Retina (tissue), 1 donor: ENCODE data around the gene CDYL2.
"Not testable (repeated sequence)": the region's sequence is repeated elsewhere in the genome, so short reads cannot be mapped to it uniquely, and the experiment has no call there.

Experiments
- DNase-seq: peaks from one replicate; pipeline ENCODE4 v3.0.0-alpha.2; 2016

Gene CDYL2

DNA sequence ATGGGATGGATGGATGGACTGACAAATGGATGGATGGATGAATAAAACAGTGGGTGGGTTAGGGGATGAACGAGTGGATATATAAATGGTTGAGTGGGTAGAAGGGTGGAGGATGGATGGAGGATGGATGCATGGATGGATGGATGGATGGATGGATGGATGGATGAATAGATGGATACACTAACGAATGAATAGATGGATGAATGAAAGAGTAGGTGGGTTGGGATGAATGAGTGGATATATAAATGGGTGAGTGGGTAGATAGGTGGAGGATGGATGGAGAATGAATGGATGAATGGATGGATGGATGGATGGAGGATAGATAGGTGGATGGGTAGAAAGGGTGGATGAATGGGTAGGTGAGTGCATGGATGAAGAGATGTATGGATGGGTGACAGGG is 62.1 kb downstream of the CDYL2 start:
- no peak for DNase-seq

- no peak for DNase-seq
These were observed 62.7 kb downstream of the CDYL2 start for GRCh38 chr16:80741724-80742123.

- no peak for DNase-seq
These were observed 64.9 kb downstream of the CDYL2 start for GRCh38 chr16:80739523-80739922.

DNA sequence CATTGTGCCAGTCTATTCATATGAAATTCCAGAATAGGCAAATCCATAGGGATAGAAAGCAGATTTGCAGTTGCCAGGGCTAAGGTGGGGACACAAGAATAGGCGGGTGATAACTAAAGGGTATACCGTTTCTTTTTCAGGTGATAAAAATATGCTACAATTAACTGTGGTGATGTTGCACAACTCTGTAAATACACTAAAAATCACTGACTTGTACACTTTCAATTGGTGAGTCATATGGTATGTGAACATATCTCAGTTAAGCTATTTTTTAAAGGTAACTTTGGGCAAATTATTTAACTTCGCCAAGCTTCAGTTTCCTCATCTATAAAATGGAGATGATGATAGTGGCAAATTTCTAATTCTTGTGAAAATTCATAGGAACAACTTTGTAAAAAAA is 65.9 kb downstream of the CDYL2 start:
- no peak for DNase-seq

DNA sequence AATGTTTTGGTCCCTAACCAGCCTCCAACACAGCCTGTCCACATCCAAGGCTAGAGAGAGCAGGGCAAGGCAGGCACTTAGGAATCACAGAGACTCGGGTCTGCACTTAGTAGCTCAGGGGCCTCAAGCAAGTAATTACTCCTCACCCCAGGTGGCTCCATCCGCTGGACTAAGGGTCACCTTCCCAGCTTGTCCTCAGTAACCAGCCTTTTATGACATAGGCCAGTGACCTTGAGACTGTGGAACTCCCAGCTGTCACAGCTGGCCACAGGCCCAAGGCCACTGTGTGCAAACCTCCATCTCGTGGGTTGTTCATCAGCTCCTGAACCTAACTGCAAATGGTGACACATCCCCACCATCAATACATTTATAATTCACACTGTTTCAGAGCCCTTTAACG is 68.6 kb downstream of the CDYL2 start:
- no peak for DNase-seq

- DNase-seq, result no peak
These were observed 71.0 kb downstream of the CDYL2 start for GRCh38 chr16:80733407-80733806.

DNA sequence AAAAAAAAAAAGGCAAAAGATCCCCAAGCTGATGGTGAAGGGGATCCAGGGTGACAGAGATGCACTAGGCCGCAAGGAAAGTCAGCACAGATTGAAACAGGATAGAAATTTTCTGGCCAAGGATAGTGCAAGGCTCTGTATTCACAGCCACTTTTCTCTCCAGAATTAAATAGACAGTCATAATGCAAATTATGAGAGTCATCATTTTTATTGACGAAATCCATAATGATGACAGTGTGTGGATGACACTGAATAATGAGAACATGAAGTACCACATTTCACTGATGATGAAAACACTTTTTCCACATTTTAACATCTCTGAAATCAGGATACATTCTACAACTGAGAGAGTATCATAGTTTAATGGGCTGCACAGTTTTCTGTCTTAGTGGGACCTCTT is 72.5 kb downstream of the CDYL2 start:
- no peak for DNase-seq

- DNase-seq, result not testable (repeated sequence)
These were observed 77.2 kb downstream of the CDYL2 start for GRCh38 chr16:80727066-80727763.

DNA sequence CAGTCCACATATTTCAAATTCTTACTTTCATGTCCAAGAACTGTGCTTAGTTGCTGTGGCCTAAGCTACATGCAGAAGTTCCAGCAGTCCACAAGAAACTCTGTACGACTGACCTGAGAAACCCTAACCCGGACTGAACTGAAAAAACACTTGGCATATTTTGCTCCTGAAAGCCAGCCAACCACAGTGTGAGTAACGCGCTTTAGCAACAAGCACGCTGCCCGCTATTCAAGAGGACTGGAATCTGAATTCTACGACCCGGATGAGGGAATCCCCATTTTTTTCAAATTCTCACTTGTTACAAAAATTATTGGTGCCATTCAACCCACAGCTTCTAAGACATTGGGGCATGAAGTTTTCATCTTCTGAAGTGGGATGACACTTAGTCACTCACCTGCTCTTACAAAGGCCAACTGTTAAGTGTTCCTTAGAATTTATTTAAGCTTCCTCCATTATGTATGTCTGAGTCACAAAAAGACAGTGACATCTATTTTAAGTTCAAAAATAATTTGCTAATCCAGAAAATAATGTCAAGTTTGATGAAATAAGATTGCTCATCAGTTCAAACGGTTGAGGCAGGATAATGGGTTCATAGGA is 78.7 kb downstream of the CDYL2 start:
- no peak for DNase-seq

DNA sequence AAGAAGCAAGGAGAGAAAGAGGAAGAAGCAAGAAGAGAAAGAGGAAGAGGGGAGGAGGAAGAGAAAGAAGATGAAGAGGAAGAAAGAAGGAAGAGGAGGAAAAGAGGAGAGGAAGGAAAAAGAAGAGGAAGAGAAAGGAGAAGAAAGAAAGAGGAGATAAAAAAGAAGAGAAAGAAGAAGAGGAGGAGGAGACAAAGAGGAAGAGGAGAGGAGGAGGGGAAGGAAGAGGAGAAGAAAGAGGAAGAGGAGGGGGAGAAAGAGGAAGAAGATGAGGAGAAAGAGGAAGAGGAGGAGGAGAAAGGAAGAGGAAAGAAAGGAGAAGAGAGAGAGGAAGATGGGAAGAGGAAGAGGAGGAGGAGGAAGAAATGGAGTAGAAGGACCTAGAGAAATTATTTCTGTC is 80.4 kb downstream of the CDYL2 start:
- DNase-seq, result no peak

DNA sequence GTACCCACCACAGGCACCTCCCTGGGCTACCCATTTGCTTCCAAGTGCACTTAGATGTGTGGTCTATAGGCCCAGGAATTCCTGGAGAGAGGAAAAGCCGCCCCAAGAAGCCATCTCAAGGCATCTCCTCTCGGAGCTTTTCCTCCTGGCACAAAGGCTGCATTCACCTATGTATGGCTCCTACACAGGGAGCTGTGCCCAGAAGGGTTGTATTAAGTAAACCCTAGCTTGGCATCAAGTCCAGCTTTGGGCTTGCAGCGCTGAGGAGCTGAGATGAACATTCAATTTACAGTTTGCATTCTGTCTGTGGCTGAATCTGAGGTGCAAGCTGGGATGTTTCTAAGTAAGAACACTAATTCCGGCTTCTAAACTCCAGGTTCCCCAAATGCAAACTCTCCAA is 81.3 kb downstream of the CDYL2 start:
- no peak for DNase-seq

GRCh38 chr16:80720804-80721371 is 83.5 kb downstream of the CDYL2 start:
- DNase-seq, result no peak

DNA sequence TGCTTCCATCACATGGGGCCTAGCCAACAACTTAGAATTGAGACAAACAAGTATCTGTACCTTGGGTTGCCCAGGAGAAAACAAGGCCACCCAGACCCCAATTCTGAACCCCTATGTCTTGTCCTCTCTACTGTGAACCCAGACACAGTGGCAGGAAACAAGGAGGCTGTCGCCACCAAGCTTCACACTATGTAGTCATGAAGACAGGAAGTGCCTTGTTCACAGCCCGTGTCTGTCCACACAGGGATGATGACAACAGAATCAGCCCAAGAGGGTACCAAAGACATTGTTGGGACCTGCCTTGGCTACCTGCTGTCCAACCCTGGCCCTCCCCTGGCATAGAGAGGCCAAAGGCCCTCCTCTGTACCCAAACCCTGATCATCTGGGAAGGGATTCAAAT is 84.8 kb downstream of the CDYL2 start:
- no peak for DNase-seq

- DNase-seq, result no peak
These were observed 85.7 kb downstream of the CDYL2 start for GRCh38 chr16:80718480-80719220.

DNA sequence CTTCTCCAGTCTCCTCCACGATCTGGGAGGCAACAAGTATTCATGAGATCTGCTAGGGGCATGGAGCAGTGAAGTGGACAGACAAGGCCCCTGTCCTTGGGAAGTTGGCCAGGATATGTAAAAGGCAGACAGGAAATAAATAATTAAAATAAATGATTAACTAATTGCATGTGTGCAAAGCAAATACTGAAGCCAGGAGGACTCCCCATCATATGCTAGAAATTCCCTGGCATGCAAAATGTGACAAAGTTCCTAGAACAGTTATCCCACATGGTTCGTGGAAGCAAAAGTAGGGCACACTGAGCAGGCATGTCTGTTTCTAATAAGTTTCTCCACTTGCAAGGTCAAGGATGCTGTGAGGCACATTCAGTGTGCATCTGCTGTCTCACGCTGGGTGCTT is 86.8 kb downstream of the CDYL2 start:
- DNase-seq, result no peak

- DNase-seq, result no peak
These were observed 87.7 kb downstream of the CDYL2 start for GRCh38 chr16:80716564-80717139.

GRCh38 chr16:80711406-80711805 is 93.0 kb downstream of the CDYL2 start:
- DNase-seq, result no peak

DNA sequence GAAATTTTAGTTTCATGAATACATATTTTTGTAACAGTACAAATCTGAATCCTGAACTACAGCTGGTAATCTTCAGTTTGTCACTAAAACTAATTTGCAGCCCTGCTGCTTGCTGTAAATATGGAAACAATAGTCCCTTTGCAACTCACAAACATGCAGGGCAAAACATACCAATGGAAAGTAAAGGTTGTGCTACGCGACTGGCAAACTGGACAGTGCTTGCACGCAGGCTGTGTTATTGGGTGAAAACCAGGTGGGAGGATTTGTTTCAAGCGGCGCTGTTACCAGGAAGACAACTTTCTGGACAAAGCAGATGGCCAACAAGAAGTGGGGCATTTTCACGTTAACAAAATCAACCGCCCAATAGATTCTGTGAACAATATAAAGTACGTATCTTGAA is 93.5 kb downstream of the CDYL2 start:
- no peak for DNase-seq

- DNase-seq, result no peak
These were observed 95.6 kb downstream of the CDYL2 start for GRCh38 chr16:80708823-80709222.

DNA sequence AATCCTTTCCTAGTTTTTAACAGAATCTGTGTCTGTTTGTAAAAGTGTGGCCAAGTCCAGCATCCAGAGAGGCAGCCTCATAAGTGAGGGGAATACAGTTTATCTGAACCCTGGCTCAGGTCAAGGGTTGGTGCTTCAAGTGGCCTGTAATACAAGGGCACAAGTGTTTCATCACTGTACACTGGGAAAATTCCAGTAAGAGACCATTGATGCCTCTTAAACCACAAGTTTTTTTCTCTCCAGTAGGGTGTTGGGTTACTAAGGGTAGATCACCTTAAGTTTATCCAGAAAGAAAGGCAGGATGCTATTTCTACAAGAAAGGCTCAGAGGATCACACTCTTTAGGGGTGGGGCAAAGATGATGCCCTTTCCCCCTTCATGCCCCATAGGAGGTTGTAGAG is 96.7 kb downstream of the CDYL2 start:
- no peak for DNase-seq

DNA sequence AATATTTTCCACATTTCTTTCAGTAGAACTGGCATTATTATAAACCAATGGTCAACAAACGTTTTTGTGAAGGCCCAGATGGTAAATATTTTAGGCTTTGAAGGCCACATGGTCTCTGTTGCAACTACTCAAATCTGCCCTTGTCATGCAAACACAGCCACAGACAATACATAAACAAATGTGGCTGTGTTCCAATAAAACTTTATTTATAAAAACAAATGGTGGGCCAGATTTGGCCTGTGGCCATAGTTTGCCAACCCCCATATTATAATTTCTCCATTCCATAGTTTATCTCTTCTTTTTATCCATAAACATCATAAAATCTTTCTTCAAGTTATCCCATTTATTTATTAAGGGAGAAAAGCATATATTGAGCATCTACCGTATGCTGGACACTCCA is 98.8 kb downstream of the CDYL2 start:
- DNase-seq, result no peak

GRCh38 chr16:80704751-80705505 is 99.5 kb downstream of the CDYL2 start:
- DNase-seq, result no peak
